ENCODE measurements around the gene STRA8.

Gene STRA8

DNA sequence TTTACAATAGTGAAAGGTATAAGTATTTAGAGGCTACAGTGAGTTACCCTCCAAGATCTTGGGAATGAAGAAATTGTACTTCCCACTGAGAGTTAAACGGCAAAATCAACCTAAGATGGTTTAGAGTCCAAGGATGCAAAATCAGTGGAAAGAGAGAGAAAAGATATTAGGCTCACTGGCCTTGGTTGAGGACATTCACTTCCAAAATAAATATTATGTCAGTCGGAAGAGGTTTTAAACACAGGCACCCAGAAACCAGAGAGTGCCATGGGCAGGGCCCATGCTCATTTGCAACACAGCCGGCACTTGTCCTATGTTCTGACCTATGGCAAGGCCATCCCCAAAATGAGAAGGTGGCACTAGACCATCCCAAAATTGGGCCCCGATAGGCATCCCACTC is 18.5 kb upstream of the STRA8 start:
- Histone ChIP-seq H3K9me3 (no peaks in the 10 kb centered on the region), H3K4me1 (ENCODE audit: control insufficient read depth in 1 of 2, insufficient read depth in 1 of 2, low read depth in 1 of 2, low read length in 1 of 2) (peaks cover 12 to 13% of the 10 kb centered on the region in 2 experiments), H3K27ac (no peak overlapping the region), H3K27me3 (no peaks in the 10 kb centered on the region), H3K4me3 (ENCODE audit: low read depth in 1 of 2, low read length in 1 of 2) (no peak overlapping the region), H3K36me3 (no peaks in the 10 kb centered on the region)
- TF ChIP-seq, protein P1, sequence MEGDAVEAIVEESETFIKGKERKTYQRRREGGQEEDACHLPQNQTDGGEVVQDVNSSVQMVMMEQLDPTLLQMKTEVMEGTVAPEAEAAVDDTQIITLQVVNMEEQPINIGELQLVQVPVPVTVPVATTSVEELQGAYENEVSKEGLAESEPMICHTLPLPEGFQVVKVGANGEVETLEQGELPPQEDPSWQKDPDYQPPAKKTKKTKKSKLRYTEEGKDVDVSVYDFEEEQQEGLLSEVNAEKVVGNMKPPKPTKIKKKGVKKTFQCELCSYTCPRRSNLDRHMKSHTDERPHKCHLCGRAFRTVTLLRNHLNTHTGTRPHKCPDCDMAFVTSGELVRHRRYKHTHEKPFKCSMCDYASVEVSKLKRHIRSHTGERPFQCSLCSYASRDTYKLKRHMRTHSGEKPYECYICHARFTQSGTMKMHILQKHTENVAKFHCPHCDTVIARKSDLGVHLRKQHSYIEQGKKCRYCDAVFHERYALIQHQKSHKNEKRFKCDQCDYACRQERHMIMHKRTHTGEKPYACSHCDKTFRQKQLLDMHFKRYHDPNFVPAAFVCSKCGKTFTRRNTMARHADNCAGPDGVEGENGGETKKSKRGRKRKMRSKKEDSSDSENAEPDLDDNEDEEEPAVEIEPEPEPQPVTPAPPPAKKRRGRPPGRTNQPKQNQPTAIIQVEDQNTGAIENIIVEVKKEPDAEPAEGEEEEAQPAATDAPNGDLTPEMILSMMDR (IDR thresholded peaks at IDR 0.05): no peak

DNA sequence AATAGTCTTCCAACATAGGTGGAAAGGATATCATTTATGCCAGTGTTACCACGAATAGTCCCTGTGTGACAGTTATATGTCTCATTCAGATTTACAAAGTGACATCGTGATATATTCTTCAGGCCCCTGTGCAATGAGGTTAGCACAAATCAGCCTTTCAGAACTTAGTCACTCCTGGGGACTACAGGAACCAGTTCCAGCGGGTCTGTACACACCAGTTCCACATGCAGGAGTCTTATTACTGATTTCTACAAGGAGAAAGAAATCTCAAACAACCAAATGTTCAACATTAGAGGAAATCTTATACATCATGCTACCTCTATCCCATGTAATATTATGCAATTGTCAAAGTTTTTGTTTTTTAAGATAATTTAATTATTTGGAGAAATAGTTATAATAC is 17.9 kb upstream of the STRA8 start:
- H3K27ac ChIP-seq: no peak overlapping the region
- H3K4me3 ChIP-seq (ENCODE audit: low read depth in 1 of 2, low read length in 1 of 2): no peak overlapping the region
- H3K27me3 ChIP-seq: no peaks in the 10 kb centered on the region
- H3K4me1 ChIP-seq (ENCODE audit: control insufficient read depth in 1 of 2, insufficient read depth in 1 of 2, low read depth in 1 of 2, low read length in 1 of 2): peaks cover 7 to 8% of the 10 kb centered on the region in 2 experiments
- H3K36me3 ChIP-seq: no peaks in the 10 kb centered on the region
- H3K9me3 ChIP-seq: no peaks in the 10 kb centered on the region
- TF ChIP-seq, protein P1 (IDR thresholded peaks at IDR 0.05): no peak

DNA sequence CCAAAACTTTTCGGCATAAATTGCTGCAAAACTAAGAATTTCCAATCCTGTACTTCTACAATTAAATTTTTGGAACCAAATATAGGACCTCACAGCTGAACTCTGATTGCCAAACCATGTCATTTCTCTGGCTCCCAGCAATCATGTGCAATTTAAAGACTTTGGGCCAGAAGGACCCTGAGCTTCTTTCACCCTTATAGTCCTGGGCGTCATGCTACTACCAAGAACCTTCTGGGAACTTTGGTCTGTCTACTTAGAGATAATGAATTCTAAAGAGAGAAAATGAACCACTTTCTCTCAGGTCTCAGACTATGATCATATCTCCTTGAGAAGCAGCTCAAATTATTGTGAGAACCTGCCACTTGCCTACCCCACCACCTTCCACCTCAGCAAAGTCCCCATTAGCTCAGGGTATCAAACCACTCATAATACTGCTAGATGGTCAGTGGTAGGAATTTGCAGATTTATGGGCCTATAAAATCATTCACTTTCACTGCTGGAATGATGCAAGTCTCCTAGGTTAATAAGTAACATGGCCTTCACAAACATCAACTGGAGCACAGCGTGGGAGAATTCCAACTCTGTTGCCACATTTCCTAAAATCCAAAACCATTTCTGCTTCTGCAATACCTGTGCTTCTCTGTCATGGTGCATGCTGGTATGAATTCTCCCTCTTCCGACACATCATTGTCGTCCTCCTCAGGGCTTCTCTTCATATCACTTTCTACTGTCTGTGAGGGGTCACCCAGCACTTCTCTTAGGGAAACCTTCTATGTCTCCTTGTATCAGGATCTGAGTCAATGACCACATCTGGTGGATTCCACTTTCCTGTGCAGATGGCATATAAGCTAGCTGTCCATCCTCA is 15.8 kb upstream of the STRA8 start:
- no peaks in the 10 kb centered on the region for H3K27me3 ChIP-seq
- TF ChIP-seq, protein P1 (IDR thresholded peaks at IDR 0.05): no peak

DNA sequence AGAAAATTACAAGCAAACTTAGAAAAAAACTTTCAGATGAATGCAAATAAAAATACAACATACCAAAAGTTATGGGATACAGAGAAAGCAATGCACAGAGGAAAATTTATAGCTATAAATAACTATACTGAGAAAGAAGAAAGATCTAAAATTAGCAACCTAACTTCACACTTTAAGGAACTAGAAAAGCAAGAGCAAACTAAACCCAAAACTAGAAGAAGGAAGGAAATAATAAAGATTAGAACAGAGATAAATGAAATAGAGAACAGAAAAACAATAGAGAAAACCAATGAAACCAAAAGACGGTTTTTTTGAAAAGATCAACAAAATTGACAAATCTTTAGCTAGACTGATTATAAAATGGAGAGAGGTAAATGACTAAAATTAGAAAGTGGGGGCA is 9.6 kb upstream of the STRA8 start:
- Histone ChIP-seq H3K4me3 (ENCODE audit: low read depth in 1 of 2, low read length in 1 of 2) (no peak overlapping the region), H3K4me1 (ENCODE audit: control insufficient read depth in 1 of 2, insufficient read depth in 1 of 2, low read depth in 1 of 2, low read length in 1 of 2) (no peaks in the 10 kb centered on the region), H3K27me3 (no peaks in the 10 kb centered on the region), H3K36me3 (no peaks in the 10 kb centered on the region), H3K9me3 (no peaks in the 10 kb centered on the region), H3K27ac (no peak overlapping the region)
- TF ChIP-seq, protein P1 (IDR thresholded peaks at IDR 0.05): no peak

More for the DNA sequence above, 15.8 kb upstream of the STRA8 start:
- no peaks in the 10 kb centered on the region for H3K36me3 ChIP-seq
- no peaks in the 10 kb centered on the region for H3K9me3 ChIP-seq
- H3K4me3 ChIP-seq (ENCODE audit: low read depth in 1 of 2, low read length in 1 of 2): no peak overlapping the region
- H3K4me1 ChIP-seq (ENCODE audit: control insufficient read depth in 1 of 2, insufficient read depth in 1 of 2, low read depth in 1 of 2, low read length in 1 of 2): no peaks in the 10 kb centered on the region
- no peak overlapping the region for H3K27ac ChIP-seq

DNA sequence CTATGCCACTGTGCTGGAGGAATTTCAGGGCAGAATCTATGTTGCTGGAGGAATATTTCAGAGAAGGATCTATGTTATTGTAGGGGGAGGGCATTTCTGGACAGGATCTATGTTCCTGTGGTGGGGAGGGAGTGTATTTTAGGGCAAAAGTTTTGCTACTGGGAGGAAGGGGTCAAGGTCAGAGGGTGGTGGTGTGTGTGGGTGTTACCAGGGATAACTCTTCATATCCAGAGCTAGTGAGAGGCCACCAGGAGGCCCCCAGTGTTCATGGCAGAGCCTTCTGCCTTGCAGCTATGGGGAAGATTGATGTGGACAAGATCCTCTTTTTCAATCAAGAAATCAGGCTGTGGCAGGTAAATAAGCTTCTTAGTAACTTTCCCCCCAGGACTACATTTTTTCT is 2.0 kb upstream of the STRA8 start:
- Histone ChIP-seq H3K4me1 (ENCODE audit: control insufficient read depth in 1 of 2, insufficient read depth in 1 of 2, low read depth in 1 of 2, low read length in 1 of 2) (no peaks in the 10 kb centered on the region), H3K9me3 (no peaks in the 10 kb centered on the region), H3K27ac (no peak overlapping the region), H3K27me3 (no peaks in the 10 kb centered on the region), H3K36me3 (no peaks in the 10 kb centered on the region), H3K4me3 (ENCODE audit: low read depth in 1 of 2, low read length in 1 of 2) (no peak overlapping the region)
- TF ChIP-seq, protein P1 (IDR thresholded peaks at IDR 0.05): no peak
